ENCODE data around the gene ATRAID. TPM values are rescaled to one million over a fixed set of nuclear protein-coding genes. Genes with fewer than 3 reads are reported as not detected.

ATRAID gene
- total and polyA plus RNA-seq, 4 donors, result 93.3 to 198 (median 107) TPM

GRCh38 chr2:27233341-27233740 is 21.5 kb downstream of the ATRAID start:
- peaks cover 97% of the 10 kb centered on the region for H3K36me3 ChIP-seq (ENCODE audit: control insufficient read depth, insufficient read depth, low read length)
- H3K4me1 ChIP-seq (ENCODE audit: control insufficient read depth, insufficient read depth, low read length), result no peaks in the 10 kb centered on the region
- no peaks in the 10 kb centered on the region for H3K27me3 ChIP-seq (ENCODE audit: control insufficient read depth, insufficient read depth, low read length)
- no peak overlapping the region for H3K27ac ChIP-seq (ENCODE audit: low read depth, low read length)
- H3K9me3 ChIP-seq (ENCODE audit: control insufficient read depth, insufficient read depth, low read length), result no peaks in the 10 kb centered on the region
- 95% methylated on average over 14 of the region's 14 CpGs for WGBS (ENCODE audit: insufficient coverage)
- DNase-seq (ENCODE audit: low read depth in 4 of 6, low spot score in 6 of 6), result no peak
- no peak overlapping the region for H3K4me3 ChIP-seq (ENCODE audit: low read depth, low read length)

- Histone ChIP-seq H3K4me1 (ENCODE audit: control insufficient read depth, insufficient read depth, low read length) (no peaks in the 10 kb centered on the region), H3K4me3 (ENCODE audit: low read depth, low read length) (no peak overlapping the region), H3K27me3 (ENCODE audit: control insufficient read depth, insufficient read depth, low read length) (no peaks in the 10 kb centered on the region), H3K9me3 (ENCODE audit: control insufficient read depth, insufficient read depth, low read length) (no peaks in the 10 kb centered on the region), H3K36me3 (ENCODE audit: control insufficient read depth, insufficient read depth, low read length) (peaks cover 100% of the 10 kb centered on the region), H3K27ac (ENCODE audit: low read depth, low read length) (no peak overlapping the region)
- no peak for DNase-seq (ENCODE audit: low read depth in 4 of 6, low spot score in 6 of 6)
- 98% methylated on average over 12 of the region's 12 CpGs for WGBS (ENCODE audit: insufficient coverage)
These were observed 24.3 kb downstream of the ATRAID start for GRCh38 chr2:27236136-27236535.

- Histone ChIP-seq H3K9me3 (ENCODE audit: control insufficient read depth, insufficient read depth, low read length) (no peaks in the 10 kb centered on the region), H3K36me3 (ENCODE audit: control insufficient read depth, insufficient read depth, low read length) (peaks cover 100% of the 10 kb centered on the region), H3K27me3 (ENCODE audit: control insufficient read depth, insufficient read depth, low read length) (no peaks in the 10 kb centered on the region), H3K4me1 (ENCODE audit: control insufficient read depth, insufficient read depth, low read length) (no peaks in the 10 kb centered on the region), H3K4me3 (ENCODE audit: low read depth, low read length) (no peak overlapping the region), H3K27ac (ENCODE audit: low read depth, low read length) (no peak overlapping the region)
- no peak for DNase-seq (ENCODE audit: low read depth in 4 of 6, low spot score in 6 of 6)
- no CpG with 5 or more reads among the region's 3 CpGs for WGBS (ENCODE audit: insufficient coverage)
These were observed 24.8 kb downstream of the ATRAID start for GRCh38 chr2:27236626-27237025.

GRCh38 chr2:27237341-27237945 is 25.6 kb downstream of the ATRAID start:
- H3K4me3 ChIP-seq (ENCODE audit: low read depth, low read length), result no peak overlapping the region
- no peak overlapping the region for H3K27ac ChIP-seq (ENCODE audit: low read depth, low read length)
- DNase-seq (ENCODE audit: low read depth in 4 of 6, low spot score in 6 of 6), result no peak
- no peaks in the 10 kb centered on the region for H3K9me3 ChIP-seq (ENCODE audit: control insufficient read depth, insufficient read depth, low read length)
- H3K4me1 ChIP-seq (ENCODE audit: control insufficient read depth, insufficient read depth, low read length), result no peaks in the 10 kb centered on the region
- peaks cover 100% of the 10 kb centered on the region for H3K36me3 ChIP-seq (ENCODE audit: control insufficient read depth, insufficient read depth, low read length)
- H3K27me3 ChIP-seq (ENCODE audit: control insufficient read depth, insufficient read depth, low read length), result no peaks in the 10 kb centered on the region
- 98% methylated on average over 15 of the region's 15 CpGs for WGBS (ENCODE audit: insufficient coverage)

GRCh38 chr2:27238976-27239375 is 27.1 kb downstream of the ATRAID start:
- Histone ChIP-seq H3K27me3 (ENCODE audit: control insufficient read depth, insufficient read depth, low read length) (no peaks in the 10 kb centered on the region), H3K36me3 (ENCODE audit: control insufficient read depth, insufficient read depth, low read length) (peaks cover 100% of the 10 kb centered on the region), H3K4me1 (ENCODE audit: control insufficient read depth, insufficient read depth, low read length) (no peaks in the 10 kb centered on the region), H3K27ac (ENCODE audit: low read depth, low read length) (no peak overlapping the region), H3K4me3 (ENCODE audit: low read depth, low read length) (no peak overlapping the region), H3K9me3 (ENCODE audit: control insufficient read depth, insufficient read depth, low read length) (no peaks in the 10 kb centered on the region)
- 96% methylated on average over 8 of the region's 8 CpGs for WGBS (ENCODE audit: insufficient coverage)
- no peak for DNase-seq (ENCODE audit: low read depth in 4 of 6, low spot score in 6 of 6)

GRCh38 chr2:27240406-27240805 is 28.6 kb downstream of the ATRAID start:
- H3K9me3 ChIP-seq (ENCODE audit: control insufficient read depth, insufficient read depth, low read length), result no peaks in the 10 kb centered on the region

GRCh38 chr2:27241761-27242613 is 30.1 kb downstream of the ATRAID start:
- Histone ChIP-seq H3K36me3 (ENCODE audit: control insufficient read depth, insufficient read depth, low read length) (peaks cover 70% of the 10 kb centered on the region), H3K27me3 (ENCODE audit: control insufficient read depth, insufficient read depth, low read length) (no peaks in the 10 kb centered on the region), H3K9me3 (ENCODE audit: control insufficient read depth, insufficient read depth, low read length) (no peaks in the 10 kb centered on the region), H3K27ac (ENCODE audit: low read depth, low read length) (no peak overlapping the region), H3K4me3 (ENCODE audit: low read depth, low read length) (no peak overlapping the region), H3K4me1 (ENCODE audit: control insufficient read depth, insufficient read depth, low read length) (no peaks in the 10 kb centered on the region)
- WGBS (ENCODE audit: insufficient coverage), result 89% methylated on average over 24 of the region's 24 CpGs
- DNase-seq (ENCODE audit: low read depth in 4 of 6, low spot score in 6 of 6), result no peak

More at GRCh38 chr2:27240406-27240805, 28.6 kb downstream of the ATRAID start:
- Histone ChIP-seq H3K4me1 (ENCODE audit: control insufficient read depth, insufficient read depth, low read length) (no peaks in the 10 kb centered on the region), H3K27ac (ENCODE audit: low read depth, low read length) (no peak overlapping the region), H3K27me3 (ENCODE audit: control insufficient read depth, insufficient read depth, low read length) (no peaks in the 10 kb centered on the region), H3K36me3 (ENCODE audit: control insufficient read depth, insufficient read depth, low read length) (peaks cover 86% of the 10 kb centered on the region), H3K4me3 (ENCODE audit: low read depth, low read length) (no peak overlapping the region)
- WGBS (ENCODE audit: insufficient coverage), result 100% methylated on average over 1 of the region's 9 CpGs
- DNase-seq (ENCODE audit: low read depth in 4 of 6, low spot score in 6 of 6), result no peak

GRCh38 chr2:27242614-27242951 is 30.7 kb downstream of the ATRAID start:
- 96% methylated on average over 14 of the region's 16 CpGs for WGBS (ENCODE audit: insufficient coverage)
- Histone ChIP-seq H3K4me3 (ENCODE audit: low read depth, low read length) (no peak overlapping the region), H3K27me3 (ENCODE audit: control insufficient read depth, insufficient read depth, low read length) (no peaks in the 10 kb centered on the region), H3K36me3 (ENCODE audit: control insufficient read depth, insufficient read depth, low read length) (peaks cover 64% of the 10 kb centered on the region), H3K27ac (ENCODE audit: low read depth, low read length) (no peak overlapping the region), H3K4me1 (ENCODE audit: control insufficient read depth, insufficient read depth, low read length) (no peaks in the 10 kb centered on the region), H3K9me3 (ENCODE audit: control insufficient read depth, insufficient read depth, low read length) (no peaks in the 10 kb centered on the region)
- no peak for DNase-seq (ENCODE audit: low read depth in 4 of 6, low spot score in 6 of 6)

- H3K36me3 ChIP-seq (ENCODE audit: control insufficient read depth, insufficient read depth, low read length), result peaks cover 54% of the 10 kb centered on the region
- H3K9me3 ChIP-seq (ENCODE audit: control insufficient read depth, insufficient read depth, low read length), result no peaks in the 10 kb centered on the region
- H3K27me3 ChIP-seq (ENCODE audit: control insufficient read depth, insufficient read depth, low read length), result no peaks in the 10 kb centered on the region
- H3K4me3 ChIP-seq (ENCODE audit: low read depth, low read length), result no peak overlapping the region
- H3K27ac ChIP-seq (ENCODE audit: low read depth, low read length), result no peak overlapping the region
- no peak for DNase-seq (ENCODE audit: low read depth in 4 of 6, low spot score in 6 of 6)
- WGBS (ENCODE audit: insufficient coverage), result 90% methylated on average over 18 of the region's 19 CpGs
- no peaks in the 10 kb centered on the region for H3K4me1 ChIP-seq (ENCODE audit: control insufficient read depth, insufficient read depth, low read length)
These were observed 31.7 kb downstream of the ATRAID start for GRCh38 chr2:27243391-27244130.
